Uterus (tissue), 2 donors: ENCODE data around the gene CDX1.

Experiments
- POLR2A ChIP-seq, 2 donors: fragments of 450-650 bp; IDR thresholded peaks; one replicate each; pipeline ENCODE4 v1.6.1; 2016; ENCODE audit warnings: antibody characterized with exemption in 2 of 2, mild to moderate bottlenecking in 1 of 2, moderate library complexity in 1 of 2
- TF ChIP-seq, protein P1 (sequence below), 4 experiments: fragments of 200-600 bp in 2 of 4; fragments of 450-650 bp in 2 of 4; sonication (generic) in 2 of 4; IDR thresholded peaks; one replicate each; pipeline ENCODE4 v1.5.1; 2016 to 2019; ENCODE audit warnings: antibody characterized with exemption in 4 of 4, mild to moderate bottlenecking in 2 of 4, moderate library complexity in 1 of 4

DNA sequence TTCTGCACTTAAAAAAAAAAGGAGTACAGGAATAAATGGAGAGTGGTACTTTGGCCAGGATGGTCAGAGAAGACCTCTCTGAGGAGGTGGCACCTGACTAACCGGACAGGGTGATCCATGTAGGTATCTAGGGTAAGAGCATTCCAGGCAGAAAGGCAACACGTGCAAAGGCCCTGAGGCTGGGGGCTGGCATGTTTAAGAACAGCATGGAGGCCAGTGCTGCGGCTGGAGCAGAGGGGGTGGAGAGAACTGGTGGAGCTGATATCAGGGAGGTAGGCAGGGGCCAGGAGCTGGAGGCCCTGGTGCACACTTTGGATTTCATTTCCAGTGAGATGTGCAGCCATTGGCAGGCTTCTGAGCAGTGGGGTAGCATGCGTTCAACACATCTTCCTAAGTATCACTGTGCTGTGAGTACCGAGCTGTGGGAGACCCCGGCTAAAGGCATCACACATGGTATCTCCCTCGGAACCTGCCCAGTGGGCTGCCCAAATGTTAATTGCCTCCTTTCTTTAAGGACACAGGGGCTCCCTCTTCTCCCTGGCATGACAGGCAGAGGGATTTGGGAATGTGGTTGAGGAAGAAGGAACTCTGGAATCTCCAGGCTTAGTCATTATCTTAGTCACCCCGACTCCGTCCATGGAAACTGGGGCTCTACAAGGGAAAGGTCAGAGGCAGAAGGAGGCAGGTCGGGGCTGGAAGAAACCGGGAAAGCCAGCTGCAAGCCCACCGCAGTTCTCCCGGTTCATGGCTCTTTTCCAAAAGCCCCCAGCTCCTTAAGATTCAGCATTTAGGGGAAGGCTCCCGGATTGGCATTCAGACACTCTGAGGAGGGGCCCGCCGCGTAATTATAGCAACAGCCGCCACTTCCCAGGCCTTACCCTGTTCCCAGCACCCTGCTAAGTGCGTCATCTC lies 41.9 kb downstream of the CDX1 start:
- TF ChIP-seq POLR2A (IDR thresholded peaks at IDR 0.05): no peak
- TF ChIP-seq, protein P1, sequence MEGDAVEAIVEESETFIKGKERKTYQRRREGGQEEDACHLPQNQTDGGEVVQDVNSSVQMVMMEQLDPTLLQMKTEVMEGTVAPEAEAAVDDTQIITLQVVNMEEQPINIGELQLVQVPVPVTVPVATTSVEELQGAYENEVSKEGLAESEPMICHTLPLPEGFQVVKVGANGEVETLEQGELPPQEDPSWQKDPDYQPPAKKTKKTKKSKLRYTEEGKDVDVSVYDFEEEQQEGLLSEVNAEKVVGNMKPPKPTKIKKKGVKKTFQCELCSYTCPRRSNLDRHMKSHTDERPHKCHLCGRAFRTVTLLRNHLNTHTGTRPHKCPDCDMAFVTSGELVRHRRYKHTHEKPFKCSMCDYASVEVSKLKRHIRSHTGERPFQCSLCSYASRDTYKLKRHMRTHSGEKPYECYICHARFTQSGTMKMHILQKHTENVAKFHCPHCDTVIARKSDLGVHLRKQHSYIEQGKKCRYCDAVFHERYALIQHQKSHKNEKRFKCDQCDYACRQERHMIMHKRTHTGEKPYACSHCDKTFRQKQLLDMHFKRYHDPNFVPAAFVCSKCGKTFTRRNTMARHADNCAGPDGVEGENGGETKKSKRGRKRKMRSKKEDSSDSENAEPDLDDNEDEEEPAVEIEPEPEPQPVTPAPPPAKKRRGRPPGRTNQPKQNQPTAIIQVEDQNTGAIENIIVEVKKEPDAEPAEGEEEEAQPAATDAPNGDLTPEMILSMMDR (IDR thresholded peaks at IDR 0.05): no peak
